Colonic mucosa (tissue), 4 donors: Measurements from ENCODE around the gene SGSM1. TPM values are rescaled to one million over a fixed set of nuclear protein-coding genes. Genes with fewer than 3 reads are reported as not detected.

Experiments
- DNase-seq: peaks from one replicate; pipeline ENCODE4 v3.0.0-alpha.2; 2020
- H3K27ac ChIP-seq: fragments of 200-600 bp; one replicate; pipeline ENCODE4 v1.8.0; 2021
- H3K27me3 ChIP-seq: fragments of 200-600 bp; one replicate; pipeline ENCODE4 v1.8.0; 2021
- H3K36me3 ChIP-seq: fragments of 200-600 bp; one replicate; pipeline ENCODE4 v1.8.0; 2021
- H3K4me1 ChIP-seq: fragments of 200-600 bp; one replicate; pipeline ENCODE4 v1.8.0; 2021; ENCODE audit warnings: mild to moderate bottlenecking
- H3K4me3 ChIP-seq: fragments of 200-600 bp; one replicate; pipeline ENCODE4 v1.8.0; 2021
- H3K9ac ChIP-seq, 2 donors: one replicate each; pipeline ENCODE4 v1.7.0; 2013; ENCODE audit warnings: control low read depth in 2 of 2, low read depth in 2 of 2, low read length in 2 of 2
- H3K9me3 ChIP-seq: fragments of 200-600 bp; one replicate; pipeline ENCODE4 v1.8.0; 2021
- CTCF ChIP-seq: fragments of 200-600 bp; IDR thresholded peaks from one replicate; pipeline ENCODE4 v1.8.0; 2022; ENCODE audit warnings: antibody characterized with exemption, mild to moderate bottlenecking
- intact Hi-C: fragments of 100-400 bp; cut with DNase I; formaldehyde crosslinking; loops from one replicate; pipeline ENCODE4 v1.14.1; 2022
- total RNA-seq, 2 donors: library from RNA; stranded (reverse); fragmentation: NEBNext Ultra II Directional in 1 of 2; extraction: Animal tissue kit (Norgen Biotek cat#: 25700) in 1 of 2; gene quantifications; one replicate each; pipeline ENCODE4 v1.2.1, GENCODE V29; 2021
- donor health status: healthy.
- donor health status: DM: no; HTN: no; CAD: no.
- donor health status: DM: no; HTN: no; CAD: no.

Gene SGSM1
- total RNA-seq, 2 donors from 2014 or later: 3.3 to 3.9 TPM

GRCh38 chr22:24944217-24944937, 138.4 kb downstream of the SGSM1 start:
- Histone ChIP-seq H3K9me3 (no peaks in the 10 kb centered on the region), H3K36me3 (no peaks in the 10 kb centered on the region), H3K4me1 (no peaks in the 10 kb centered on the region), H3K27ac (no peak overlapping the region), H3K9ac (no peak overlapping the region), H3K27me3 (no peaks in the 10 kb centered on the region), H3K4me3 (no peak overlapping the region)
- TF ChIP-seq CTCF: no peak
- intact Hi-C loops: no loop called here
- no peak for DNase-seq

GRCh38 chr22:24945430-24945829, 139.4 kb downstream of the SGSM1 start:
- H3K9ac ChIP-seq: no peak overlapping the region
- H3K9me3 ChIP-seq: no peaks in the 10 kb centered on the region
- no peaks in the 10 kb centered on the region for H3K36me3 ChIP-seq
- H3K4me3 ChIP-seq: no peak overlapping the region
- TF ChIP-seq CTCF: no peak
- intact Hi-C loops: no loop called here
- DNase-seq: no peak
- no peak overlapping the region for H3K27ac ChIP-seq
- no peaks in the 10 kb centered on the region for H3K4me1 ChIP-seq
- H3K27me3 ChIP-seq: no peaks in the 10 kb centered on the region

GRCh38 chr22:24947383-24947782, 141.4 kb downstream of the SGSM1 start:
- no peak overlapping the region for H3K27ac ChIP-seq
- no peak overlapping the region for H3K9ac ChIP-seq
- intact Hi-C loops: no loop called here
- no peaks in the 10 kb centered on the region for H3K27me3 ChIP-seq
- H3K4me3 ChIP-seq: no peak overlapping the region
- TF ChIP-seq CTCF: no peak
- no peaks in the 10 kb centered on the region for H3K36me3 ChIP-seq
- H3K4me1 ChIP-seq: no peaks in the 10 kb centered on the region
- H3K9me3 ChIP-seq: no peaks in the 10 kb centered on the region
- DNase-seq: no peak

GRCh38 chr22:24947881-24948280, 141.9 kb downstream of the SGSM1 start:
- H3K27ac ChIP-seq: no peak overlapping the region
- H3K27me3 ChIP-seq: no peaks in the 10 kb centered on the region
- H3K4me3 ChIP-seq: no peak overlapping the region
- intact Hi-C loops: no loop called here
- H3K4me1 ChIP-seq: no peaks in the 10 kb centered on the region
- no peak overlapping the region for H3K9ac ChIP-seq
- no peaks in the 10 kb centered on the region for H3K36me3 ChIP-seq
- no peak for DNase-seq
- no peak for TF ChIP-seq CTCF
- no peaks in the 10 kb centered on the region for H3K9me3 ChIP-seq

- TF ChIP-seq CTCF: no peak
- H3K4me1 ChIP-seq: no peaks in the 10 kb centered on the region
- no peak overlapping the region for H3K4me3 ChIP-seq
- peaks cover 2% of the 10 kb centered on the region for H3K27me3 ChIP-seq
- no peak for DNase-seq
- no peak overlapping the region for H3K9ac ChIP-seq
- intact Hi-C loops: no loop called here
- no peaks in the 10 kb centered on the region for H3K9me3 ChIP-seq
- H3K36me3 ChIP-seq: no peaks in the 10 kb centered on the region
- H3K27ac ChIP-seq: no peak overlapping the region
Measured at GRCh38 chr22:24948356-24949202, 142.6 kb downstream of the SGSM1 start.
